GM19328 (cell line): ENCODE measurements around the gene LRRC46.

Source experiments
- ATAC-seq: cut with Tn5 transposase; IDR thresholded peaks from one replicate; pipeline ENCODE4 v1.9.1; 2021; ENCODE audit warnings: mild to moderate bottlenecking, moderate library complexity; ENCODE audit not compliant: unreplicated experiment

LRRC46 gene

GRCh38 chr17:47808830-47809480, 22.5 kb upstream of the LRRC46 start:
- ATAC-seq: no peak

DNA sequence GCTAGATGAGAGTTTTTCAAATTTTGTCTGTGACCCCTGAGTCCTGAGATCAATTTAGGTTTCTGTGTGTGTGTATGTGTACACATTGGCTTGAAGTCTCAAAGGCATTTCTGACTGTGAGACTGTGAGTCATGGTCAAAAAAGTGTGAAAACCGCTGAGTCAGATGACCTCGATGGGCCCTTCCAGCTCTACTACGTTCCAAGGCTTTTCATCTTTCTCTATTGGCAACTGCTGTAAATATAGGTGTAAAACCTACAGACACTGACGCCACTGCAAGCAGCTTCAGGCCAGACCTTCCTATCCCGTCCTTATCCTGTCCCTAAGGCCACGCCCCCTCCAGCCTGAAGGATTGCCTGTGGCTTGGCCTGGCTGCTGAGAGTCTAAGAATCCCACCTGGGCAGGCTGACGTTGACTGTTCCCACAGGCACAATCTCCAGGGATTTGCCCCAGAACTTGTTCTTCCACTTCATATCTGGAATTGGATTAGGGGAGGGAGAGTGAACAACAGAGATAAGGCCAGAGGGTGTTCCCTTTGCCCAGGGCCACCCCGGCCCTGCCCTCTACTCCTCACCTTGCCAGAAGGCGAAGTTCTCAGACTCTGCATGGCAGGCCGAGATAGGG, 21.2 kb upstream of the LRRC46 start:
- no peak for ATAC-seq

- ATAC-seq: no peak
Measured at GRCh38 chr17:47810901-47811635, 20.4 kb upstream of the LRRC46 start.

- ATAC-seq: no peak
Measured at GRCh38 chr17:47811709-47812108, 19.8 kb upstream of the LRRC46 start.

DNA sequence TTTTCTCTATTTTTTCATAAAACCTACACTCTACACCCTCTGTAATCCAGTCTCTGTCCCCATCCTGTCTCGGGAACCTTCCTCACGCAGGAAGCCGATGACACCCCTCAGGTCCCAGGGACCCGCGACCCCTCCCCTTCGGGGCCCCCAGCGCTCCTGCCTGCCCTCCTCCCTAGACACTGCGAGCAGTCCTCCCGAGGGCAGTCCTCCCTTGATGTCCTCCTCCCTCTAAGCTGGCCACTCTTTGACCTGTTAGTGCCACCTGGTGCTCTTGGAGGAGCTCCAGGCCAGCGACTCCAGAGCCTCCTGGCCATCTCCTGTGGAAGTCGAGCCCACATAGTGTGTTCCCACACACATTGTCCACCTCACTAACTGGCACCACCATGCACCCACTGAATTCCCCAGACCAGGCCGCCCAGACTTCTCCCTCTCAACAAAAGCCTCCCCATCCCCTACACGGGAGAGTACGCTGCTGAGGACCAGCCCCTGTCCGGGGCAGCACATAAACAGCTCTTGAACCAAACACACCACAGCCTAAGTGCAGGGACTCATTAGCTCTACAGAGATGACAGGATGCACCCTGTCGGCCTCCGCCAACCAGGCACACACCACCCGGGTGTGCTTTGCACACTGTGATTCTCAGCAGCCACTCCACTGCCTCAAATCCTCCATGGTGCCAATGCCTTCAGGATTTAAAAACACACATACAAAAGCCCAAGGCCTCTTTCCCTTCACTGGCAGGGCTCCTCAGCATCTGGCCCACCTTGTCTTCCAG, 19.1 kb upstream of the LRRC46 start:
- ATAC-seq: no peak

GRCh38 chr17:47813077-47813476, 18.4 kb upstream of the LRRC46 start:
- no peak for ATAC-seq

DNA sequence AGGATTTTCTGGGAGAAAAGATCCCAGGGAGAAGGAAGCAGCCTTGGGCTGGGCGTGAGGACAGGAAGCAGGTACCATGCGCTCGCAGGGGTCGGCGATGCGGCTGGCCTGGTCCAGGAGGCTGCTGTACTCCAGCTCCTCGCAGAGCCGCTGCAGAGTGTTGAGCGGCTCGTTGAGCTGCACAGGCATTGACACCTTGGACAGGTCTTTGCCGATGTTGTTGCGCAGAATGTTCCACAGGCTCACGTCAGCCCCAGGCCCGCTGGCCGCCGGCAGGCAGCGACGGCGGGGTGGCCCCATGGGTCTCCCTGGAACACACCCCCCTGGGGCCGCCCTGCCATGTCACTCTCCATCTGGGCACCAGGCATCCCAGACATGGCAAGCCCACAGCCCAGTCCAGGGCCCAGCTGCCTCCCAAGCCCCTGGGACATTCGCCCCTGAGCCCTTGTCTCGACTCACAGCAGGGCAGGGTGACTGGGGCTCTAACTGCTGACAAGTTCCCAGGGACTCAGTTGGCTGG, 17.9 kb upstream of the LRRC46 start:
- ATAC-seq: no peak

DNA sequence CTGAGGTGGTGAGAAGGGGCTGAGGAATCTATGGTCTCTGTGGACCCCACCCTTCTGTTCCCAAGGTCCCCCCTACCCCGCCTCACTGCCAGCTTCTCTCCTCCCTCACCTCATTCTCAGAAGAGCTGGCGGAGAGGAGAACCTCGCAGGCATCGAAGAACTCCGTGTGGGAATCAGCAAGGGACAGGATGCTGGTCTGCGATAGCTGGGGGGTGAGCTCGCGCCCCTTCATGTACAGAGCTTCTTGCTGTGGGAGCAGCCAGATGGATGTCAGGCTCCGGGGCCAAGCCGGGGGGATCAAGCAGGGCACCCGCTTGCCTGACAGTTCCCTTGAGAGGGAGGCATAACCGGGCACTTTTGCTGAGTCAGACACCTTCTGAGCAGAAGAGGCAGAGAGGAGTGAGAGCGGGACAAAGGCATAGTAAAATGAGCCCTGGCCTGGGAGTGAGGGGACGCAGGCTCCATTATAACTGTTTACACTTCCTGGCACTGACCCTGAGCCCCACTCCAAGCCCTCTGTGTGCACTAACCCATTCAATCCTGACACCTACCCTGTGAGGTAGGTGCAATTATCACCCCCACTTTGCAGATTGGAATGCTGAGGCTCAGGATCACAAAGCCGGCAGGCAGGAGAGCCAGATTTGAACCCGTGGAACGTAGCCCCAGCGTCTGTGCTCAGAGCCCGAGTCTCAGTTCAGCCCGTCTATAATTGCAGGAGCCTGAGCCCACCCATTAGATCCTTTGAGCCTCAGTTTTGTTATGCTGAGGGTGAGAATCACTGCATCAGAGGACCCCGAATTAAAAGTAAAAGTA, 16.2 kb upstream of the LRRC46 start:
- no peak for ATAC-seq

GRCh38 chr17:47816111-47816735, 15.2 kb upstream of the LRRC46 start:
- ATAC-seq: no peak

DNA sequence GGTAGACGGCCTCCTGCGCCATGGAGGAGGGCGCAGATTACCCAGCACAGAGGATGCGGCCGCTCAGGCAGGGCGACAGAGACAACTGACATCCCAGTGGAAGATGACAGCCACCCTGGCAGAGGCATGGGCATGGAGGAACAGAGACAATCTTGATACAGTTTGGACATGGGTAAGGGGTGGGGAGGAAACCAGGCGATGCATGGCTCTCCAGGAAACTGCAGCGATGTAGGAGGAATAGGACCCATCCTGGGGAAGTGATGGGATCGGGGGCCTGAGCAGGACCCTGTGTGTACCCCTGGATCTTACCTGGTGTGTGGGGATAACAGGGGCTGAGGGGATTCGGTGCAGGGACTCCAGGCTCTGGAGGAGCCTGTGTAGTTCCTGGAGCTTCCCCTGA, 14.5 kb upstream of the LRRC46 start:
- no peak for ATAC-seq

GRCh38 chr17:47818002-47818695, 13.3 kb upstream of the LRRC46 start:
- ATAC-seq: no peak

DNA sequence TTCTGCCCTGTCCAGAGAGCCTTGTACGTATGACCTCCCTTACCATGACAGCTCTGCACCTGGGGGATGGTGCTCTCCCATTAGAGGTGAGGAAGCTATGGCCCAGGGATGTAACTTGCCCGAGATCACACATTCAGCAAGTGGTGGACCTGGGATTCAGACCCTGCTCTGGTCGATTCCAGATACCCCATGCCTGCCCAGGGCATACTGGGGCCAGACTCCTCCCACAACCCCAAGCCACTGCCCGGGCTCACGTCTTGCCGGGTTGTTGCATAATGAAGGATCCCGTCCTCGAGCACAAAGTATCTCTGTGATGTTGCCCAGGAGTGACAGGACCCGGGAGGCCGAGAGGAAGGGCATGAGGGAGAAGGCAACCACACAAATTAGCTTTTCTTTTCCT, 12.0 kb upstream of the LRRC46 start:
- ATAC-seq: no peak

- ATAC-seq: no peak
Measured at GRCh38 chr17:47820033-47820789, 11.3 kb upstream of the LRRC46 start.

- ATAC-seq: no peak
Measured at GRCh38 chr17:47821031-47821423, 10.4 kb upstream of the LRRC46 start.

GRCh38 chr17:47821424-47822391, 9.8 kb upstream of the LRRC46 start, which contains the start of gene OSBPL7:
Gene OSBPL7, minus strand, starts transcription at chr17:47821794. Its CDS starts 1,516 bp downstream, at chr17:47820278.
- ATAC-seq: peak; percentile 86

GRCh38 chr17:47822785-47823184, 8.7 kb upstream of the LRRC46 start:
- no peak for ATAC-seq

DNA sequence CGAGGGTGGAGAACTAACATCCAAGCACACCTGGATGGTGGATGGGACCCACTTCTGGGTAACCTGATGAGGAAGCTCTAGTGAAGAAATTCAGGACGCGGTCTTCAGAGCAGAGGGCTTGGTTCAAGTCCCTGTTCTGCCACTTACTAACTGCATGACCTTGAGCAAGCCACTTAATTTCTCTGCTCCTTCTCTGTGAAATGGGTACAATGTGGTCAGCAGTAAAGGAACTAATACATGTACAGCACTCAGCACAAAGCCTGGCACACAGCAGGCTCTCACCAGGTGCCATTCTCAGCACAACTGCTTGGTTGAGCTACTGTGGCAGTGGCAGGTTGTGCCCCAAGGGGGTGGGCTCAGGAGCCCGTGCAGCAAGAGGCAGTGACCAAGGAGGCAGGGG, 8.0 kb upstream of the LRRC46 start:
- ATAC-seq: no peak
